HCT116 (cell line): ENCODE results near the gene TBX15. TPM values are rescaled to one million over a fixed set of nuclear protein-coding genes. Genes with fewer than 3 reads are reported as not detected.

ENCODE experiments used
- ATAC-seq: fragments of 200-7000 bp; cut with Tn5 transposase; 2 replicates; pipeline ENCODE4 v1.9.1; 2020; ENCODE audit warnings: mild to moderate bottlenecking, moderate library complexity
- BruUV-seq: library from RNA; stranded (reverse); fragments of 400-500 nt; replicated peaks from 2 replicates; lab custom pipeline; 2021; lab: Mats Ljungman, UMichigan
- CTCF ChIA-PET: fragments of 300-600 bp; sonication (Branson Sonifier 250); formaldehyde crosslinking; loops from one replicate; lab custom pipeline; 2021; ENCODE audit warnings: antibody characterized with exemption; lab: Charles Lee
- POLR2A ChIA-PET: fragments of 300-600, 350-600 bp; sonication (Branson Sonifier 250); formaldehyde crosslinking; loops from one replicate; lab custom pipeline; 2021; ENCODE audit warnings: antibody characterized with exemption; lab: Charles Lee
- RAD21 ChIA-PET, 2 experiments: fragments of 300-600 bp; sonication (Branson Sonifier 250); formaldehyde crosslinking; loops; one replicate each; lab custom pipeline; 2023; ENCODE audit warnings: low total read pairs in 2 of 2; ENCODE audit not compliant: uncharacterized antibody in 2 of 2, unreplicated experiment in 2 of 2, low non-redundant PET in 1 of 2; lab: Charles Lee
- DNase-seq: peaks from one replicate; pipeline ENCODE4 v3.0.0-alpha.2; 2010; ENCODE audit warnings: low read depth, low spot score
- H2AFZ ChIP-seq: fragments of 200-600 bp; shearing (Covaris generic), sonication (generic); 2 replicates; pipeline ENCODE4 v1.6.1; 2017; ENCODE audit warnings: low read depth, mixed run types, mixed read lengths, antibody characterized with exemption, low read length; ENCODE audit not compliant: poor library complexity, severe bottlenecking
- H3K27ac ChIP-seq: 2 replicates; pipeline ENCODE4 v1.5.1; 2012; ENCODE audit warnings: low read depth, low read length
- H3K27me3 ChIP-seq: fragments of 200-600 bp; sonication (generic); 2 replicates; pipeline ENCODE4 v1.6.1; 2016; ENCODE audit warnings: mixed run types, low read length, mixed read lengths; ENCODE audit not compliant: insufficient read depth
- H3K36me3 ChIP-seq, 2 experiments: fragments of 200-500 bp in 1 of 2; fragments of 200-600 bp in 1 of 2; sonication (Bioruptor generic) in 1 of 2; sonication (generic) in 1 of 2; 2 replicates each; pipeline versions ENCODE4 v1.5.1 to v1.6.1; 2014 to 2016; ENCODE audit warnings: low read length in 2 of 2, inconsistent platforms in 1 of 2, mixed read lengths in 1 of 2, mixed run types in 1 of 2; ENCODE audit not compliant: insufficient read depth in 2 of 2, control insufficient read depth in 1 of 2
- H3K4me1 ChIP-seq, 2 experiments: fragments of 200-600 bp in 1 of 2; sonication (generic) in 1 of 2; 2 replicates each; pipeline versions ENCODE4 v1.5.1 to v1.6.1; 2012 to 2017; ENCODE audit warnings: low read length in 2 of 2, inconsistent platforms in 1 of 2, mild to moderate bottlenecking in 1 of 2, mixed read lengths in 1 of 2, mixed run types in 1 of 2, moderate library complexity in 1 of 2; ENCODE audit not compliant: insufficient read depth in 2 of 2, control insufficient read depth in 1 of 2
- H3K4me2 ChIP-seq: fragments of 200-600 bp; sonication (generic); 2 replicates; pipeline ENCODE4 v1.6.1; 2017; ENCODE audit warnings: mixed run types, low read length, mixed read lengths
- H3K4me3 ChIP-seq, 2 experiments: fragments of 200-600 bp in 1 of 2; sonication (generic) in 1 of 2; replicated peaks in 1 of 2; 2 replicates each; pipeline ENCODE4 v1.5.1; 2011 to 2016; ENCODE audit warnings: low read length in 2 of 2, control low read depth in 1 of 2, low read depth in 1 of 2, mild to moderate bottlenecking in 1 of 2, mixed read lengths in 1 of 2, mixed run types in 1 of 2
- H3K79me2 ChIP-seq: fragments of 200-600 bp; sonication (generic); 2 replicates; pipeline ENCODE4 v1.6.1; 2017; ENCODE audit warnings: mild to moderate bottlenecking, mixed run types, low read length, moderate library complexity, mixed read lengths; ENCODE audit not compliant: insufficient read depth
- H3K9ac ChIP-seq: fragments of 200-600 bp; sonication (generic); 2 replicates; pipeline ENCODE4 v1.6.1; 2016; ENCODE audit warnings: low read length, mixed read lengths
- H3K9me2 ChIP-seq: fragments of 200-600 bp; sonication (generic), shearing (Covaris generic); 2 replicates; pipeline ENCODE4 v1.6.1; 2017; ENCODE audit warnings: mixed run types, mild to moderate bottlenecking, moderate library complexity; ENCODE audit not compliant: insufficient read depth
- H3K9me3 ChIP-seq, 2 experiments: fragments of 200-500 bp in 1 of 2; fragments of 200-600 bp in 1 of 2; sonication (Bioruptor generic) in 1 of 2; sonication (generic) in 1 of 2; 2 replicates each; pipeline ENCODE4 v1.6.1; 2014 to 2017; ENCODE audit warnings: low read length in 2 of 2, mixed read lengths in 2 of 2, inconsistent platforms in 1 of 2, low read depth in 1 of 2, mild to moderate bottlenecking in 1 of 2, mixed run types in 1 of 2, moderate library complexity in 1 of 2; ENCODE audit not compliant: control insufficient read depth in 1 of 2, insufficient read depth in 1 of 2
- H4K20me1 ChIP-seq: fragments of 200-600 bp; sonication (generic), shearing (Covaris generic); 2 replicates; pipeline ENCODE4 v1.6.1; 2017; ENCODE audit warnings: mixed run types, mild to moderate bottlenecking, moderate library complexity; ENCODE audit not compliant: insufficient read depth
- CBX3 ChIP-seq: IDR thresholded peaks from 2 replicates; pipeline ENCODE4 v1.6.1; 2012; ENCODE audit warnings: low read depth
- EZH2 ChIP-seq: fragments of 200-600 bp; sonication (generic); IDR thresholded peaks from 2 replicates; pipeline ENCODE4 v1.6.1; 2017; ENCODE audit warnings: antibody characterized with exemption, mixed run types
- EZH2phosphoT487 ChIP-seq: fragments of 200-600 bp; IDR thresholded peaks from 2 replicates; pipeline ENCODE4 v1.6.1; 2018; ENCODE audit warnings: antibody characterized with exemption, borderline replicate concordance
- FOSL1 ChIP-seq: IDR thresholded peaks from 2 replicates; pipeline ENCODE4 v1.6.1; 2012; ENCODE audit warnings: low read depth
- RAD21 ChIP-seq: IDR thresholded peaks from 2 replicates; pipeline ENCODE4 v1.6.1; 2012; ENCODE audit warnings: low read depth, mild to moderate bottlenecking
- SIN3A ChIP-seq: IDR thresholded peaks from 2 replicates; pipeline ENCODE4 v1.6.1; 2012; ENCODE audit warnings: low read depth
- SP1 ChIP-seq: IDR thresholded peaks from 2 replicates; pipeline ENCODE4 v1.6.1; 2012; ENCODE audit warnings: low read depth
- SRF ChIP-seq: IDR thresholded peaks from 2 replicates; pipeline ENCODE4 v1.6.1; 2012; ENCODE audit warnings: low read depth
- ZNF274 ChIP-seq: fragments of 200-500 bp; sonication (Bioruptor generic); IDR thresholded peaks from 2 replicates; pipeline ENCODE4 v1.6.1; 2014; ENCODE audit warnings: mild to moderate bottlenecking, low read depth, low read length, inconsistent platforms
- intact Hi-C: fragments of 100-400 bp; cut with micrococcal nuclease; formaldehyde crosslinking; loops from 2 replicates; pipeline ENCODE4 v1.10.0; 2022
- total RNA-seq: library from RNA; stranded (reverse); gene quantifications from one replicate; pipeline ENCODE4 v1.2.1, GENCODE V29; 2021; ENCODE audit not compliant: unreplicated experiment
- TF ChIP-seq, protein P1 (sequence below), 3 experiments: fragments of 200-600 bp in 1 of 3; sonication (generic) in 1 of 3; IDR thresholded peaks in 2 of 3; conservative IDR thresholded peaks in 1 of 3; 2 replicates each; pipeline ENCODE4 v1.5.1; 2012 to 2017; ENCODE audit warnings: low read depth in 2 of 3, low read length in 2 of 3, antibody characterized with exemption in 1 of 3, borderline replicate concordance in 1 of 3, control low read depth in 1 of 3, mild to moderate bottlenecking in 1 of 3, mixed read lengths in 1 of 3, mixed run types in 1 of 3, moderate library complexity in 1 of 3; ENCODE audit not compliant: insufficient read depth in 1 of 3
- TF ChIP-seq, protein P2 (sequence below): IDR thresholded peaks from 2 replicates; pipeline ENCODE4 v1.6.1; 2012

The TBX15 gene
- total RNA-seq, 1 experiment from 2014 or later: not detected

DNA sequence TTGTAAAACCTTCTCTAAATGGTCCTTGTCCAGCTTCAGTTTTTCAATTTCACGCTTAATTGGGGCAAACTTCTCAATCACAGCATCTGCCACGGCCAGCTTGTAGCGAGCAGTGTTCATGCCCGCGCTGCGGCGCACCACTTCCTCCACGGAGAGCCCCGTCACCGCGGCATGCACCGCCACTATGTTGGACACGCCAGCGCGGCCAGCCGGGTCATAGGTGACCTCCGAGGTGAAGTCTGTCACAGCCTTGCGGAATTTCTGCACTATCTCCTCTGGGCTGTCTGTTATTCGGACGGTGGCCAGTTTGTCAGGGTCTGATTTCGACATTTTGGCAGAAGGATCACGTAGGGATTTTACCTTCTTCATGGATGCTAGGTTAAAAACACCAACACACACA, 44.8 kb upstream of the TBX15 start:
- no peak for ATAC-seq
- POLR2A ChIA-PET: no interaction called here
- Histone ChIP-seq H3K79me2 (no peaks in the 10 kb centered on the region), H3K4me2 (no peak overlapping the region), H4K20me1 (no peaks in the 10 kb centered on the region), H3K4me1 (no peaks in the 10 kb centered on the region), H3K27ac (no peak overlapping the region), H2AFZ (no peak overlapping the region), H3K9ac (no peak overlapping the region), H3K27me3 (no peaks in the 10 kb centered on the region), H3K9me3 (no peaks in the 10 kb centered on the region), H3K9me2 (no peaks in the 10 kb centered on the region), H3K36me3 (no peaks in the 10 kb centered on the region), H3K4me3 (no peak overlapping the region)
- CTCF ChIA-PET: no interaction called here
- BruUV-seq: no TSS peak
- no peak for DNase-seq
- TF ChIP-seq, protein P1, sequence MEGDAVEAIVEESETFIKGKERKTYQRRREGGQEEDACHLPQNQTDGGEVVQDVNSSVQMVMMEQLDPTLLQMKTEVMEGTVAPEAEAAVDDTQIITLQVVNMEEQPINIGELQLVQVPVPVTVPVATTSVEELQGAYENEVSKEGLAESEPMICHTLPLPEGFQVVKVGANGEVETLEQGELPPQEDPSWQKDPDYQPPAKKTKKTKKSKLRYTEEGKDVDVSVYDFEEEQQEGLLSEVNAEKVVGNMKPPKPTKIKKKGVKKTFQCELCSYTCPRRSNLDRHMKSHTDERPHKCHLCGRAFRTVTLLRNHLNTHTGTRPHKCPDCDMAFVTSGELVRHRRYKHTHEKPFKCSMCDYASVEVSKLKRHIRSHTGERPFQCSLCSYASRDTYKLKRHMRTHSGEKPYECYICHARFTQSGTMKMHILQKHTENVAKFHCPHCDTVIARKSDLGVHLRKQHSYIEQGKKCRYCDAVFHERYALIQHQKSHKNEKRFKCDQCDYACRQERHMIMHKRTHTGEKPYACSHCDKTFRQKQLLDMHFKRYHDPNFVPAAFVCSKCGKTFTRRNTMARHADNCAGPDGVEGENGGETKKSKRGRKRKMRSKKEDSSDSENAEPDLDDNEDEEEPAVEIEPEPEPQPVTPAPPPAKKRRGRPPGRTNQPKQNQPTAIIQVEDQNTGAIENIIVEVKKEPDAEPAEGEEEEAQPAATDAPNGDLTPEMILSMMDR (IDR thresholded peaks at IDR 0.05 in 2 of 3, conservative IDR thresholded peaks at IDR 0.05 in 1 of 3; ENCODE audit: borderline replicate concordance in 1 of 3, insufficient read depth in 1 of 3, low read depth in 2 of 3, low read length in 2 of 3): no peak
- TF ChIP-seq FOSL1: no peak
- no peak for TF ChIP-seq CBX3
- TF ChIP-seq EZH2phosphoT487: no peak
- no peak for TF ChIP-seq SRF
- TF ChIP-seq, protein P2, sequence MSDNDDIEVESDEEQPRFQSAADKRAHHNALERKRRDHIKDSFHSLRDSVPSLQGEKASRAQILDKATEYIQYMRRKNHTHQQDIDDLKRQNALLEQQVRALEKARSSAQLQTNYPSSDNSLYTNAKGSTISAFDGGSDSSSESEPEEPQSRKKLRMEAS: no peak
- TF ChIP-seq ZNF274: no peak
- no peak for TF ChIP-seq SIN3A
- no peak for TF ChIP-seq RAD21
- TF ChIP-seq EZH2: no peak
- TF ChIP-seq SP1: no peak
- RAD21 ChIA-PET: no interaction called here
- intact Hi-C loops: no loop called here
